ENCODE data around the gene SLC26A9. TPM values are rescaled to one million over a fixed set of nuclear protein-coding genes. Genes with fewer than 3 reads are reported as not detected.

The SLC26A9 gene
- total and polyA plus RNA-seq, 9 of the 15 experiments (the other 6 are each of a cell fraction or from before 2014, with no cell fraction given), result 0.03 TPM; not detected in 8

- BruUV-seq (replicated peaks), result no TSS peak
- no peaks in the 10 kb centered on the region for H3K79me2 ChIP-seq (ENCODE audit: control insufficient read depth, insufficient read depth, low read length)
- no peak overlapping the region for H3K4me3 ChIP-seq
- peaks cover 4% of the 10 kb centered on the region; the same call in 1 of the 2 replicates for H4K20me1 ChIP-seq (replicated peaks; ENCODE audit: control insufficient read depth, insufficient read depth, low read length)
- no peak overlapping the region for H2AFZ ChIP-seq (ENCODE audit: low read depth, low read length)
- TF ChIP-seq CBFB (CRISPR knock-in tag; IDR thresholded peaks at IDR 0.05) (0 out of 2 replicates have a peak, but pooled peaks have one; percentile 47), BCLAF1 (IDR thresholded peaks at IDR 0.05; ENCODE audit: borderline replicate concordance in 1 of 2, control insufficient read depth in 1 of 2, low read depth in 2 of 2, low read length in 1 of 2) (no peak), OTX1 (CRISPR knock-in tag; IDR thresholded peaks at IDR 0.05) (0 out of 2 replicates have a peak, but pooled peaks have one; percentile 12), NR2C2 (CRISPR knock-in tag; IDR thresholded peaks at IDR 0.05) (no peak), NR2C2 (tag; IDR thresholded peaks at IDR 0.05) (no peak), CREBBP (IDR thresholded peaks at IDR 0.05; ENCODE audit: low read depth, low read length) (peak; percentile 26), CBX1 (IDR thresholded peaks at IDR 0.05; ENCODE audit: low read depth) (peak; percentile 71), ZC3H4 (CRISPR knock-in tag; IDR thresholded peaks at IDR 0.05; ENCODE audit: borderline replicate concordance) (0 out of 2 replicates have a peak, but pooled peaks have one; percentile 16), FOXM1 (IDR thresholded peaks at IDR 0.05; ENCODE audit: low read depth) (no peak), FOXM1 (CRISPR knock-in tag; IDR thresholded peaks at IDR 0.05; ENCODE audit: low read depth) (0 out of 2 replicates have a peak, but pooled peaks have one; percentile 63)
- TF ChIP-seq, protein P1, sequence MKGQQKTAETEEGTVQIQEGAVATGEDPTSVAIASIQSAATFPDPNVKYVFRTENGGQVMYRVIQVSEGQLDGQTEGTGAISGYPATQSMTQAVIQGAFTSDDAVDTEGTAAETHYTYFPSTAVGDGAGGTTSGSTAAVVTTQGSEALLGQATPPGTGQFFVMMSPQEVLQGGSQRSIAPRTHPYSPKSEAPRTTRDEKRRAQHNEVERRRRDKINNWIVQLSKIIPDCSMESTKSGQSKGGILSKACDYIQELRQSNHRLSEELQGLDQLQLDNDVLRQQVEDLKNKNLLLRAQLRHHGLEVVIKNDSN (CRISPR knock-in tag; IDR thresholded peaks at IDR 0.05), result 0 out of 2 replicates have a peak, but pooled peaks have one; percentile 9
- H3K9me3 ChIP-seq (replicated peaks; ENCODE audit: control insufficient read depth, insufficient read depth, low read depth, low read length), result no peaks in the 10 kb centered on the region; the same call in 1 of the 2 replicates
- H3K9ac ChIP-seq (ENCODE audit: insufficient read depth in 1 of 2, low read depth in 2 of 2, low read length in 2 of 2), result no peak overlapping the region
- no peak overlapping the region for H3K4me2 ChIP-seq (ENCODE audit: insufficient read depth, low read length)
- peaks cover 8 to 30% of the 10 kb centered on the region in 2 experiments for H3K27me3 ChIP-seq (ENCODE audit: control insufficient read depth in 2 of 2, insufficient read depth in 2 of 2, low read length in 2 of 2)
- peak; percentile 57 for ATAC-seq
- POLR2A ChIA-PET, result interaction anchor here (1.7 kb wide), 1 partner anchor 13 kb away, joined by 5 read pairs; no protein-coding TSS in a partner anchor
- H3K27ac ChIP-seq (ENCODE audit: extremely low read depth, low read depth, low read length), result no peak overlapping the region
- no peak for FAIRE-seq
- DNase-seq (ENCODE audit: extremely low read depth in 1 of 4, low spot score in 3 of 4), result no peak
- in situ Hi-C loops (cut with MboI), result no loop called here
- CTCF ChIA-PET (ENCODE audit: low intra/inter-chr PET ratio), result no interaction called here
- H3K36me3 ChIP-seq (ENCODE audit: control insufficient read depth, insufficient read depth, low read length), result no peaks in the 10 kb centered on the region
- peaks cover 0 to 4% of the 10 kb centered on the region in 2 experiments; a peak in 1 of 5 replicates for H3K4me1 ChIP-seq (replicated peaks in 1 of 2; ENCODE audit: control insufficient read depth in 2 of 2, insufficient read depth in 2 of 2, low read length in 2 of 2)
- no peaks in the 10 kb centered on the region for H3K9me1 ChIP-seq (ENCODE audit: control insufficient read depth, insufficient read depth, low read length)
- intact Hi-C loops (cut with micrococcal nuclease), result no loop called here
- WGBS (ENCODE audit: insufficient coverage, low coverage, missing lambda C conversion rate), result 43% methylated on average over 9 of the region's 11 CpGs
These were observed 29.4 kb upstream of the SLC26A9 start for GRCh38 chr1:205972491-205973168.
